Neural cell (in vitro differentiated cells): ENCODE results near the gene LILRB5. TPM values are rescaled to one million over a fixed set of nuclear protein-coding genes. Genes with fewer than 3 reads are reported as not detected.
"Not testable (repeated sequence)": the region's sequence is repeated elsewhere in the genome, so short reads cannot be mapped to it uniquely, and the experiment has no call there.

Experiments used
- H2AFZ ChIP-seq: fragments of 200-600, 300-800 bp; sonication (generic), shearing (Covaris generic); 2 replicates; pipeline ENCODE4 v1.6.0; 2014; ENCODE audit warnings: low read depth, mild to moderate bottlenecking, antibody characterized with exemption, low read length, moderate library complexity
- H3F3A ChIP-seq: fragments of 200-600 bp; shearing (Covaris generic); 2 replicates; pipeline ENCODE4 v1.6.1; 2016; ENCODE audit warnings: mild to moderate bottlenecking, moderate library complexity, mixed read lengths, antibody characterized with exemption, low read length; ENCODE audit not compliant: insufficient read depth, poor library complexity, severe bottlenecking
- H3K27ac ChIP-seq: fragments of 200-600, 300-800 bp; sonication (generic), shearing (Covaris generic); 2 replicates; pipeline ENCODE4 v1.5.1; 2014; ENCODE audit warnings: mild to moderate bottlenecking, low read length, moderate library complexity
- H3K27me3 ChIP-seq: fragments of 300-800, 200-600 bp; sonication (generic), shearing (Covaris generic); 2 replicates; pipeline ENCODE4 v1.6.0; 2014; ENCODE audit warnings: mild to moderate bottlenecking, low read depth, low read length, moderate library complexity; ENCODE audit not compliant: insufficient read depth
- H3K36me3 ChIP-seq: fragments of 300-800, 200-600 bp; sonication (generic), shearing (Covaris generic); 2 replicates; pipeline ENCODE4 v1.5.1; 2014; ENCODE audit warnings: mild to moderate bottlenecking, antibody characterized with exemption, low read length, moderate library complexity; ENCODE audit not compliant: insufficient read depth
- H3K4me2 ChIP-seq: fragments of 300-800, 200-600 bp; sonication (generic), shearing (Covaris generic); 2 replicates; pipeline ENCODE4 v1.6.0; 2014; ENCODE audit warnings: mild to moderate bottlenecking, low read length
- H3K4me3 ChIP-seq: fragments of 300-800, 200-600 bp; sonication (generic), shearing (Covaris generic); 2 replicates; pipeline ENCODE4 v1.5.1; 2014; ENCODE audit warnings: mild to moderate bottlenecking, low read length, moderate library complexity
- H3K79me2 ChIP-seq: fragments of 200-600 bp; shearing (Covaris generic); replicated peaks from 2 replicates; pipeline ENCODE4 v1.6.0; 2014; ENCODE audit warnings: mild to moderate bottlenecking, low read length, moderate library complexity; ENCODE audit not compliant: insufficient read depth
- H3K9ac ChIP-seq: fragments of 300-800, 200-600 bp; sonication (generic), shearing (Covaris generic); 2 replicates; pipeline ENCODE4 v1.6.1; 2016; ENCODE audit warnings: mild to moderate bottlenecking, low read length, mixed read lengths
- H3K9me2 ChIP-seq: fragments of 200-600 bp; shearing (Covaris generic); 2 replicates; pipeline ENCODE4 v1.6.1; 2016; ENCODE audit warnings: mild to moderate bottlenecking, low read length, mixed read lengths; ENCODE audit not compliant: insufficient read depth
- H3K9me3 ChIP-seq: fragments of 200-600, 300-800 bp; sonication (generic), shearing (Covaris generic); 2 replicates; pipeline ENCODE4 v1.6.1; 2016; ENCODE audit warnings: mild to moderate bottlenecking, mixed run types, low read length, moderate library complexity, mixed read lengths
- H4K20me1 ChIP-seq: fragments of 200-600 bp; shearing (Covaris generic); 2 replicates; pipeline ENCODE4 v1.6.1; 2016; ENCODE audit warnings: mild to moderate bottlenecking, mixed run types; ENCODE audit not compliant: insufficient read depth
- polyA plus RNA-seq: library from polyadenylated mRNA; depleted of rRNA; stranded (reverse); fragments of >200 nt; gene quantifications from 2 replicates; pipeline ENCODE4 v1.2.3, GENCODE V29; 2014

The LILRB5 gene
- polyA plus RNA-seq, 1 donor from 2014 or later = not detected

DNA sequence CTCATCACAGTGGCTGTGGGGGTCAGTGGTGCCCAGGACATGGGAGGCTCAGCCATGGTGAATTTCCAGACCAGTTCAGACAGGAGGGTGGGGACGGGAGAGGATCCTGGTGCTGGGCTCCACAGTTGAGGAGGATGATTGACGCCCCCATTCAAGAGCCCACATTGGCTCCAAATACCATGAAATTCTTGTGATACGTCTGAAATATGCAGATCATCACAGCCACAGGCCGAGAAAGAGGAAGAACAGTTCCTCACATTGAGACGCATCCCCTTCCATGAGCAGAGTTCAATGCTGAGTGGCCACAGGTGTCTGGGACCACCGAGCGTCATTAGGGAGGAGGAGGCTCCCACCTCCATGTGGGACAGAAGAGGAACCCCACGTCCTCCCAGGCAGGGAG, 13.3 kb downstream of the LILRB5 start:
- H3K36me3 ChIP-seq = not testable (repeated sequence)

GRCh38 chr19:54242646-54243045, 14.4 kb downstream of the LILRB5 start, which contains the start of gene LILRA6:
Gene LILRA6 (minus strand): TSS chr19:54242790.
- H2AFZ ChIP-seq, H3K36me3 ChIP-seq, H3K27me3 ChIP-seq, H3K4me3 ChIP-seq, H4K20me1 ChIP-seq, H3K4me2 ChIP-seq, H3K27ac ChIP-seq, H3K79me2 ChIP-seq, H3K9me3 ChIP-seq, H3F3A ChIP-seq, H3K9ac ChIP-seq, H3K9me2 ChIP-seq: not testable (repeated sequence)

More for the DNA sequence above, 13.3 kb downstream of the LILRB5 start:
- H3K27me3 ChIP-seq, H3K9ac ChIP-seq, H3K79me2 ChIP-seq, H3K27ac ChIP-seq, H3K4me2 ChIP-seq, H3F3A ChIP-seq, H2AFZ ChIP-seq, H3K9me3 ChIP-seq, H4K20me1 ChIP-seq, H3K9me2 ChIP-seq, H3K4me3 ChIP-seq: not testable (repeated sequence)

- not testable (repeated sequence) for H3K9me2 ChIP-seq, H3K27me3 ChIP-seq, H3K4me2 ChIP-seq, H3K27ac ChIP-seq, H3K9me3 ChIP-seq, H2AFZ ChIP-seq, H3K9ac ChIP-seq, H3K79me2 ChIP-seq, H3K4me3 ChIP-seq, H3K36me3 ChIP-seq, H3F3A ChIP-seq, H4K20me1 ChIP-seq
Measured at GRCh38 chr19:54242234-54242633, 14.8 kb downstream of the LILRB5 start.

DNA sequence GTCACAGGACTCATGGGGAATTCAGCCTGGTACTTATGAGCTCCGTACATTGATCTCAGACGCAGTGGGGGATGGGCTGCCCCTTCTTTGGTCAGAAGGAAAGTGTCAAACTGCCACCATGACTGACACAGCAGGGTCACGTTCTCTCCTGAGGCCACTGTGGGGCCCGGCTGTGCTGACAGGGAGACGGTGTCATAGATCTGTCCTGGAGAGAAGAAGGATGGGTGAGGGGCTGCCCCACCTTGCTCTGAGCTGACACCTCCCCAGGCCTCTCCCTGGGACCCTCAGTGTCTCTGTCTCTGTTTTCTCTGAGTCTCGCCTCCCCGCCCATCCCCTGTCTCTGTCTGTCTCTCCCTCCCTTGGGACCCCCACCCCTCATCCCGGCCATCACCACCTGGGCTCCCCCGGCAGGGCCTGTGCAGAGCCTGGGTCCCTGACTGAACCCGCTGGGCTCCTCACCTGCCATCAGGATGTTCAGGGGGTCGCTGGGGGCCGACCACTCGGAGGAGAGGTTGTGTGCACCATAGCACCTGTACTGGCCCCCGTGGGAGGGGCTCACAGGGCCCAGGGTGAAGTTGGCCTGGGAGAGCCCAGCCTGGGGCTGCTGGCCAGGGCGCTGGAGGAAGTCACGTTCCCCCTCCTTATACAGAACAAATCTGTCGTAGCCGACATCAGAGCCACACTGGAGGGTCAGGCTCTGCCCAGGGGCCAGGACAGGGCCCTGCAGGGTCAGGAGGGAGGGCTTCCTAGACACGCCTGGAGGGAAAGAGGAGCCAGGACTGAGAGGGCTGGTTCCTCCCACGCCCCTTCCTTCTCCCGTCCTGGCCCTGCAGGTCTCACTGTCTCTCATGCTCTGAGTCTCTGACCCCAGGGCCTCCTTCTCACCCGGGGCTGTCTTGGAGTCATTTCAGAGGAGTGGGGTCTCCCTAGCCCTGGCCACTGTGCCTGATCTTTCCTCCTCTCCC, 16.4 kb downstream of the LILRB5 start:
- H4K20me1 ChIP-seq, H3K4me2 ChIP-seq, H3F3A ChIP-seq, H3K9ac ChIP-seq, H3K27ac ChIP-seq, H3K9me2 ChIP-seq, H3K4me3 ChIP-seq, H3K9me3 ChIP-seq, H3K79me2 ChIP-seq, H3K27me3 ChIP-seq, H3K36me3 ChIP-seq, H2AFZ ChIP-seq: not testable (repeated sequence)

GRCh38 chr19:54239491-54240371, 17.3 kb downstream of the LILRB5 start:
- not testable (repeated sequence) for H3K9me3 ChIP-seq, H3K4me3 ChIP-seq, H3K9me2 ChIP-seq, H3K79me2 ChIP-seq, H3F3A ChIP-seq, H3K27ac ChIP-seq, H2AFZ ChIP-seq, H3K9ac ChIP-seq, H3K36me3 ChIP-seq, H4K20me1 ChIP-seq, H3K4me2 ChIP-seq, H3K27me3 ChIP-seq
